GM18519 (cell line): ENCODE results near the gene UBP1.
"Not testable (repeated sequence)": the region's sequence is repeated elsewhere in the genome, so short reads cannot be mapped to it uniquely, and the experiment has no call there.

Experiments used
- ATAC-seq: cut with Tn5 transposase; IDR thresholded peaks from one replicate; pipeline ENCODE4 v1.9.1; 2021; ENCODE audit warnings: mild to moderate bottlenecking, moderate library complexity; ENCODE audit not compliant: unreplicated experiment, low FRiP score

UBP1 gene

DNA sequence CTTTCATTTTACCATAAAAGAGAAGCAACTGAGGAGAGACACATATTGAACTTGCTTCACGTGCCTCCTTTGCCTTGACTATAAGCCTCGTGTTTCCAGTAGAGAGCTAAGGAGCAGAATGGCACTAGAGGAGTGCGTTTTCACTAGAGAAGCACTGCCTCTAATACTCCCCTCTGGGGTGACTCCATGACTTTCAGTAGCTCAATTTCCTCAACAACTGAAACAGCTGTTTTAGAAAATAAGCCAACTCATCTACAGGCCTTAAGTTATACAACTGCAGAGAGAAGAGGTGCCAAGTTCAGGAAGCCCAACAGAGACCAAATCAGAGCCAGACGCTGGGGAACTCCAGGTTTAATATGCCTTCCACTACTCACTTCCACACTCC lies 1.9 kb downstream of the UBP1 start:
- ATAC-seq, result no peak

GRCh38 chr3:33437556-33438283 lies 2.5 kb downstream of the UBP1 start:
- ATAC-seq, result no peak

DNA sequence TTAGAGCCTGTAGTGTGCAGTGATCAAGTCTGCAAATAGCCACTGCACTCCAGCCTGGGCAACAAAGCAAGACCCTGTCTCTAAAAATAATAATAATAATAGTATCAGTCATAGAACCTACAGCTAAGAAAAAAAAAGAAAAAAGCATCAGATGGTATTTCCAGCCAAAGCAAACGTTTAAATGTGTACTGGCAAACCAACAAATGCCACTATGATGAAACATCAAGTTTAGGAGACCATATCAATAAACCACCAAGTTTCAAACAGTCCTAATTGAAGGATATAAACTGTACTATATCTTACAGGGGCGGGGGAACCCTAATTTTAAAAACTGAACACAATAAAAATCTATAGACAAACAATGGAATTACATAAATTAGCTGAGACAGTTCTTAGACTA lies 6.4 kb downstream of the UBP1 start:
- ATAC-seq, result no peak

DNA sequence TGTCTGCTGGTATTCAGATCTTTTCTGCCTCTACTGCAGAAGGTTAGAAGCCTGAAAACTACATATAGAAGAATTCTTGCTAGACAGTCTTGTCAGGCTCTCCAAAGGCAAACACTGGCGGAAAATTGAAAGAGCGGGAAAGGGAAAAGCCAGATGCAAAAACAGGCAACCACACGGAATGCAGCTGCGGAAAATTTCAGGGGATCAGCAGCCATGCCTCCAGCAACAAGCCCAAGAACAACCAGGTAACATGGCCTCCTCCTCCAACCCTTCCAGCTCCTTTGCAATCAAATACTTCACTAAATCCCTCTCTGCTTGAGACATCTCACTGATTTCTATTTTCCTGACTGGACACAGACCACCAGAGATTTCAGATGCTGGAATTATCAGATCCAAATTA lies 9.6 kb downstream of the UBP1 start:
- ATAC-seq, result no peak

DNA sequence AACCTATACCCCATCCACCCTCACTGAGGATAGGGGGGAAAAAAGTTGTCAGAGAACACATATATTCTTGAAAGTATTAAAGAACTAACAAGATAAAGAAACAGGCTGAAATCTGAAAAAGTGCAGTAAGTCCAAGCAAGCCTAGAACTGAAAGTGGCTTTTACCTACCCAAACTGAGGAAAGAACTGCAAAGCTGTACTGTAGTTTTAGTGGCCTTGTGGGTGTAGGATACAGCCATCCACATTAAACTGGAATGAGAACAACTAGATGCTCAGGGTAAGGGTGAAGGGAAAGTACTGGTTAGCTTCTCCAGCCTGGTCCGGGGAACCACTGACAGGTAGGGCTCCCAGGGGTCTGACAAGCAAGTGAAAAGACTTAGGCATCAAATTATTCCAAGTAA lies 10.1 kb downstream of the UBP1 start:
- ATAC-seq, result no peak

DNA sequence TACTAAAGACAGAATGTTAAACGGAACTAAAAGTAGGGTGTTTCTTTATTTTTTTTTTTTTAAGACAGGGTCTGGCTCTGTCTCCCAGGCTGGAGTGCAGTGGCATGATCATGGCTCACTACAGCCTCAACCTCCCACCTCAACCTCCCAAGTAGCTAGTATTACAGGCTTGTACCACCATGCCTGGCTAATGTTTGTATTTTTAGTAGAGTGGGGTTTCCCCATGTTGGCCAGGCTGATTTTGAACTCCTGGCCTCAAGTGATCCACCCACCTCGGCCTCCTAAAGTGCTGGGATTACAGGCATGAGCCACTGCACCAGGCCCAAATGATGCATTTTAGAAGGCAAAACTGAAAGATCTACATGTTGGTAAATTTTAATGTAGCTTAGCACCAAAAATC lies 10.9 kb downstream of the UBP1 start:
- ATAC-seq, result not testable (repeated sequence)

DNA sequence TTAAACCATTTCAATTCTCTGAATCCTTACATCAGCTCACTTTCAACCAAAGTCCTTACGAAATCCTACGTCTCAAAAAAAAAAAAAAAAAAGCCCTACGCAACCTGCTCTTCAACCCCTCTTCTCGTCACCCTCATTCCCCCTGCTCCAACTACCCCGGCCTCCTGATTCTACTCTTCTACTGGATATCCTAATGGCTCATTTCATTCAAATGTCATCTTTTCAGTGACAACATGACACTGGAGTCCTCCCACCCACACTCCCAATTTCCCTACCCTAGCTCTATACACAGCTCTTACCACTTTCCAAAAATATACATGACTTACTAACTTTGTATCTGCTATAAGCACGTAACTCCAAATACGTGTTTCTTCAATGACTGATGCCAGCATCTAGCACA lies 11.5 kb downstream of the UBP1 start:
- no peak for ATAC-seq

DNA sequence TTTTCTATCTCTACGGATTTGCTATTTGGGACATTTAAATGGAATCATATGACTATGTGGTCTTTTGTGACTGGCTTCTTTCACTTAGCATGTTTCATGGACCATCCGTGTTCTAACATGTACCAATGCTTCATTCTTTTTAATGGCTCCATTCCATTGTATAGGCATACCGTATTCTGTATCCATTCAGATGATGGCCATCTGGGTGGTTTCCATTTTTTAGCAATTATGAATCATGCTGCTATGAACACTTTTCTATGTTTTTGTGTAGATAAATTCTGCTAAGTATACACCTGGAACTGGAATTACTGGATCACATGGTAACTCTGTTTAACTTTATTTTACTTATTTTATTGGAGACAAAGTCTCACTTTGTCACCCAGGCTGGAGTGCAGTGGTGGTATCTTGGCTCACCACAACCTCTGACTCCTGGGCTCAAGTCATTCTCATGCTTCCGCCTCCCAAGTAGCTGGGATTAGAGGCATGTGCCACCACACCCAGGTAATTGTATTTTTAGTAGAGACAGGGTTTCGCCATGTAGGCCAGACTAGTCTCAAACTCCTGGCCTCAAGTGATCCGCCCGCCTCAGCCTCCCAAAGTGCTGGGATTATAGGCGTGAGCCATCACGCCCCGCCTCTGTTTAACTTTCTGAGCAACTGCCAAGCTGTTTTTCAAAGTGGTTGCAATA lies 13.4 kb downstream of the UBP1 start:
- ATAC-seq, result no peak

GRCh38 chr3:33426068-33426467 lies 14.1 kb downstream of the UBP1 start:
- ATAC-seq, result no peak

GRCh38 chr3:33425453-33425852 lies 14.8 kb downstream of the UBP1 start:
- no peak for ATAC-seq

DNA sequence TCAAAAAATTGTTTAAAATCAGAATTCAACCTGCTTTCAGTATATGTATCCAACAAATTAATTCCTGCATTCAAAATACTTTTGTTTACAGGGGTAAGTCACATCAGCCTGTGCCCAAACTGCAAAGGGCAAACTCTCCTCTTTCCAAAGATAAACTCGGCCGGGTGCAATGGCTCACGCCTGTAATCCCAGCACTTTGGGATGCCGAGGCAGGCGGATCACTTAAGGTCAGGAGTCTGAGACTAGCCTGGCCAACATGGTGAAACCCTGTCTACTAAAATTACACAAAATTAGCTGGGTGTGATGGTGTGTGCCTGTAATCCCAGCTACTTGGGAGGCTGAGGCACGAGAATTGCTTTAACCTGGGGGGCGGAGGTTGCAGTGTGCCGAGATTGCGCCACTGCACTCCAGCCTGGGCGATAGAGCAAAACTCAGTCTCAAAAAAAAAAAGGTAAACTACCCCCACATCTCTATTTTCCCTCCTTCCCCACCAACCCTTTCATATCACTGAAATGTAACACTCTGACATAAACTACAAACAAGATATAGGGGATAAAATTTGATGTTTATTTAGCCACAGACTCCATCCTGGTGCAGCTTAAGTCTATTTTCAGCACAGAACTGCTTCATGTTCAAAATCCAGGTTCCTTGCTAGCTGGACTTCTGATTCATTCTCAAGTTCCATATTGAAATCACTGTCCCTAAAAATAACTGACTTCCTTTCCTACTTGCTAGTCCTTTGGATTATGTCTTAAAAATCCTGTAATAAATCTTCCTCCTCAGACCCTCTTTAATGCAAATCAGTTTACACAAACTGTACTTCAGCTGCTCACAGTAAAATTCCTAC lies 15.4 kb downstream of the UBP1 start:
- no peak for ATAC-seq

DNA sequence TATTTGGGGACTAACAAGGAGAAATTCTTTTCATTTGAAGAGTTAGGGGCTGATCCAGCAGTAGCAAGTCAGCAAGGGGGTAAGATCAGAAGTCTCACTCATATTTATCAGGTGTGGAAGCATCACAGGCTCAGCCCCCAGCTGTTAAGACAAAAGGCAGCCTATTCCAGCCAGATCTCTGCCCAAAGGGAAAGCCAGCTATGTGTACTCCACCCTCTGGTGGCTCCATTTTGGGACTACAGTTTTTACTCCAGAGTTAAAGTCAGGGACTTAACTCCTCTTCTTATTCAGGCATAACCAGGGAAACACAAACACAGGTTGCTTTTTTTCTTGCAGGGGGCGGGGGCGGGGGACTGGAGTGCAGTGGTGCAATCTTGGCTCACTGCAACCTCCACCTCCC lies 19.2 kb downstream of the UBP1 start:
- no peak for ATAC-seq

- ATAC-seq, result no peak
These were observed 20.3 kb downstream of the UBP1 start for GRCh38 chr3:33419948-33420347.

GRCh38 chr3:33417066-33417673 lies 23.0 kb downstream of the UBP1 start:
- ATAC-seq, result no peak

DNA sequence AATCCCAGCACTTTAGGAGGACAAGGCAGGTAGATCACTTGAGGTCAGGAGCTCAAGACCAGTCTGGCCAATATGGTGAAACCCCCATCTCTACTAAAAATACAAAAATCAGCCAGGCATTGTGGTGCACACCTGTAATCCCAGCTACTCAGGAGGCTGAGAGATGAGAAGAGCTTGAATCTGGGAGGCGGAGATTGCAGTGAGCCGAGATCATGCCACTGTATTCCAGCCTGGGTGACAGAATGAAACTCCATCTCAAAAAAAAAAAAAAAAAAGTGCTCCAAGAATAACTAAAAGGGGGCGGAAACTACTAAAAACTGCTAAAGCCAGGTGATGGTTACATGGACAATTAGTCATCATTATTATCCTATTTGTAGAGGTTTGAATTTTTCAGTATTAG lies 29.4 kb downstream of the UBP1 start:
- ATAC-seq, result not testable (repeated sequence)

DNA sequence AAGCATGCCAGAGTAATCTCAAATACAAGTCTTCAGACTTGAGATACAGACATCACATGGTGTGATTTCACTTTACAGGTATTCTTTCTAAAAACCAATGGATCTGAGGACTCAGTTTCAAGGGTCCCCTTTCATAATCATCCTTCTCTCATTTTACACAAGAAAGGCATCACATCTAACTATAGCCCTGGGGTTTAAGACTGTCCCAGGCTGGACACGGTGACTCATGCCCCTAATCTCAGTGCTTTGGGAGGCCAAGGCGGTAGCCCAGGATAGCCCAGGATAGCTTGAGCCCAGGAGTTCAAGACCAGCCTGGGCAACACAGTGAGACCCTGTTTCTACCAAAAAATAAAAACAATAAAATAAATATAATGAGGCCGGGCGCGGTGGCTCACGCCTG lies 36.4 kb downstream of the UBP1 start:
- ATAC-seq, result no peak

DNA sequence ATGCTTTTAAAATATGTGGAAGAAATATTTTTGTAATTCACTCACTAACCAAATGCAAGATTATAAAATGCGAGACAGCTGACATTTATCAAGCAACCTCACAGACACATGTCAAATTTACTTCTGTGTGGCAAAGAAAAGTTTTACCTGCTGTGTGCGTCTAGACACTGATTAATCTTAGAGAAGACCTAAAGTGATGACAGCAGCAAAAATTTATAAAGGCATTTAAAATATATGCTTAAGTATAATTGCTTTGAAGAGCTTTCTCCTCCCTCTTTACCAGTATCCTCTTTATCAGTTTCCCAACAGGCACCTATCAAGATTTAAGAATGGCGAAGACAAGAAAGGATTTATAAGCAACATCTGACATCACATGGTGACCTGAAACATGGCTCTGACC lies 37.3 kb downstream of the UBP1 start:
- no peak for ATAC-seq

- ATAC-seq, result no peak
These were observed 38.4 kb downstream of the UBP1 start for GRCh38 chr3:33401781-33402180.

- ATAC-seq, result no peak
These were observed 41.8 kb downstream of the UBP1 start for GRCh38 chr3:33398410-33398809.

- ATAC-seq, result no peak
These were observed 44.3 kb downstream of the UBP1 start for GRCh38 chr3:33395900-33396299.

DNA sequence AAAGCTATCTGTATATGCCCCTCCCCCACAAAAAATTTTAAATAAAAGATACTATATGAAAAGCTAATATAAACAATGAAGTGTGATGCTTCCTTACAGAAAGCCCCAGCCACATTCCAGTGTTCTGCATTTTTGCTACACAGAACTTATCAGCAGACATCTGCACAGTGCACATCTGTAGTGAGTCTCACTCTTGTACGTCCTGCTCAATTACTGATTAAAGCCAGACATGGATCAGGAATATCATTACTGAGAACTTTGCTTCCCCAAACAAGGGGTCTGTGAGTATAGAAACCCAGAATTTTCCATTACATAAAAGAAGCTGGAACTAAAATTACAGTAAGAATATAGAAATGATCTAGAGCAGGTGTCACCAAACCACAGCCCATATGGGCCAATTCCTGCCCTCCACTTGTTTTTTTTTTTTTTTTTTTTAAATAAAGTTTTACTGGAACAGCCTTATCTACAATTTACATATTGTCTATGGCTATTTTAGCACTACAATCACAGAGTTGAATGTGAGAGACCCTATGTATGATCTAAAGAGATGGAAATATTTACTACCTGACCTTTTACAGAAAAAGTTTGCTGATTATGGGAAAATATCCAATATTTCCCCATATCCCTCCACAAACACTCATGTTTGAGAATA lies 45.7 kb downstream of the UBP1 start:
- ATAC-seq, result no peak
